HG02852 (cell line): ENCODE data around the gene PSMA8.
A peak's percentile ranks its signal among the peaks of the same experiment; 100 is the strongest.
"Not testable (repeated sequence)": the region's sequence is repeated elsewhere in the genome, so short reads cannot be mapped to it uniquely, and the experiment has no call there.

ENCODE experiments used
- ATAC-seq: cut with Tn5 transposase; IDR thresholded peaks from one replicate; pipeline ENCODE4 v1.9.1; 2021; ENCODE audit warnings: mild to moderate bottlenecking, moderate library complexity; ENCODE audit not compliant: unreplicated experiment

Gene PSMA8

DNA sequence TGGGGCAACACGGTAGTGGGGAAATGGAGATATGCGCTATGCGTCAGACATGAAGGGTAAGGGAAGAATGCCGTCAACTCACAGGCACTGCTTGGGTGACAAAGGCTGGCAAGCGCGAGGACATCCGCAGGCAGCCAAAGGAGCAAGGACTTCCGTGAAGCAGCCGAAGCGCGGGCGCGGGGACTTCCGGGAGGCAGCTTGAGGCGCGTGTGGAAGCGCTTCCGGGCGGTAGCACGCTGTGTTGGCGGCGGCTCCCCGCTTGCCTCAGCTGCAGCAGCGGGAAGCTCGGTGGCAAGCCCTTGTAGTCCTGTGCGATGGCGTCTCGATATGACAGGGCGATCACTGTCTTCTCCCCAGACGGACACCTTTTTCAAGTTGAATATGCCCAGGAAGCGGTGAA lies at the start of gene PSMA8:
Gene PSMA8 (plus strand): TSS at position 218 of the 400 bp plus-strand sequence. CDS start 97 bp downstream, at position 315.
- ATAC-seq = no peak

DNA sequence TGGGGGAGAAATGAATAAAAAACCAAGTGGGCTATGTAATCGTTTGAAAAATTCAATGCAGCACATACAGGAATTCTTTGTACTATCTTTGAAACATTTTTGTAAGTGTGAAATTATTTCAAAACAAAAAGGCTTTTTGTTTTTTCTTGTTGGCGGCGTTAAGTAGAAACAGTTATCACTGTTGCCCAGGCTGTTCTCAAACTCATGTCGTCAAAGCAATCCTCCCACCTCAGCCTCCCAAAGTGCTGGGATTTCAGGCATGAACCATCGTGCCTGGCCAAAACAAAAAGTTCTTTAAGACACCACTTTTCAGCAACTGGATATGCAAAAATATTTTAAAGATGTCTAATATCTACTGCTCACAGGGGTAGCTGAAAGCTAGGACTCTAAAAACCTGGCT lies 48.6 kb upstream of the PSMA8 start:
- ATAC-seq = no peak

DNA sequence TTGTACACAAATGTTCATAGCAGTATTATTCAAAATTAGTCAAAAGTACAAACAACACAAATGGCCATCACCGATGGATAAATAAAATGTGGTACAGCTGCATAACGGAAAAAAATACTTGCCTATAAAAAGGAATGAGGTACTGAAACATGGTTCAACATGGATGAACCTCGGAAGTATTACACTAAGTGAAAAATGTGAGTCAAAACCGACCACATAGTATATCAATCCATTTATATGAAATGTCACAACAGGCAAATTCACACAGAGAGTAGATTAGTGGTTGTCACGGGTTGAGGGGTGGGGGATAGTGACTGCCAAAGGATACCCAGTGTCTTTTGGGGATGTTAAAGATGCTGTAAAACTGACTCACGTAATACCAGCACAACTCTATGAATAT lies 46.7 kb upstream of the PSMA8 start:
- ATAC-seq = no peak

DNA sequence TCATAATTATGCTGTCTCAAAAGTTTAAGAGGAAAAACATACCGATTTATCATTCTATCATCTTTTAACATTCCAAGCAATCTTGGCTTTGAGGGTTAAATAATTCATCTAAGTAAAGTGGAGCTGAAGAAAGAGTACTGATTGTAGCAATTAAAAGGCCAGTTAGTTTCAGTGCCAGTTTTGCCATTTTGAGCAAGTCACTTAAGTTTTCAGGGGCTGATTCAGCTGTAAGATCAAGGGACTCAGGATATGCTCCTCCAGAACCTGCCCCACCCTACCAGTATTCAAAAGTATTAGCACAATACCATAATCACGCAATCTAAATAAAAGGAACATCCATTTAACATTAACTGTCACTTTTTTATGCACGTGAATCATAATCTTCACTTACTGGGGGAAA lies 45.2 kb upstream of the PSMA8 start:
- ATAC-seq = no peak

DNA sequence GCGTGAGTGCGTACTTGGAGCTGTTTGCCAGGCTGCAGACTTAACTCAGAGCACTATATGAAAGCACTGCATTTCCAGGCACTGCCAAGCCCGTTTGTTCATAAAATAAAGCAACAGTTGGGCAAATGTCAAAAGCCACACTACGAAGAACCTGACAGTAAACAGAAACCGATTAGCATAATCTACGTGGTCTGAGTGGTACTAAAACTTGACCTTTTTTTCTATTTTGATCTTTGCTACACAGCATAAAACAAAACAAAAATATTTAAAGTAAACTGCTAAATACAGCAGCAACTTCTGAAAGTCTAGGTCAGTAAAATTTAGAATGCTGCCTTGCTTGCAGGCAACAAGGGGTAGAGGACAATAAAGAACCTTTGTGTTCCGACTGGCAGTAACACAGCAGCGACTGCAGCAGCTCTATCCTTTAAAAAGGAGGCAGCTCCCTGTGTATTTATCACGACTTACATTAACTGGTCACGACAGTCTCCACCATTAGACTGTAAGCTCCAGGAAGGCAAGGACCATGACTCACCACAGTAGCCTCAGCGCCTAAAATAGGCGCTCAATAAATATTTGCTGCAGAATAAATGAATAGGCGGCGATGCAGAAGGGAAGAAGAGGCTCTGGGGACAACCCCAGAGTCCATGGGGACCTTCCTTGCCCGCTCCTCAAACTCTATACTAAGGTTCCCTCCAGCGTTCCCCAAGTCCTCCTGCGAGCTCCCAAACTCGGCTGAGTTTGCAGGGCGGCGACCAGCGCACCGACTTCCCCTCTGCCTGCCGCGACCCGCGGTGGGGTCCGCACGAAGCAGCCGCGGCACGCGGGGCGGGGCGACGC lies 44.2 kb upstream of the PSMA8 start:
- ATAC-seq = peak; percentile 14

DNA sequence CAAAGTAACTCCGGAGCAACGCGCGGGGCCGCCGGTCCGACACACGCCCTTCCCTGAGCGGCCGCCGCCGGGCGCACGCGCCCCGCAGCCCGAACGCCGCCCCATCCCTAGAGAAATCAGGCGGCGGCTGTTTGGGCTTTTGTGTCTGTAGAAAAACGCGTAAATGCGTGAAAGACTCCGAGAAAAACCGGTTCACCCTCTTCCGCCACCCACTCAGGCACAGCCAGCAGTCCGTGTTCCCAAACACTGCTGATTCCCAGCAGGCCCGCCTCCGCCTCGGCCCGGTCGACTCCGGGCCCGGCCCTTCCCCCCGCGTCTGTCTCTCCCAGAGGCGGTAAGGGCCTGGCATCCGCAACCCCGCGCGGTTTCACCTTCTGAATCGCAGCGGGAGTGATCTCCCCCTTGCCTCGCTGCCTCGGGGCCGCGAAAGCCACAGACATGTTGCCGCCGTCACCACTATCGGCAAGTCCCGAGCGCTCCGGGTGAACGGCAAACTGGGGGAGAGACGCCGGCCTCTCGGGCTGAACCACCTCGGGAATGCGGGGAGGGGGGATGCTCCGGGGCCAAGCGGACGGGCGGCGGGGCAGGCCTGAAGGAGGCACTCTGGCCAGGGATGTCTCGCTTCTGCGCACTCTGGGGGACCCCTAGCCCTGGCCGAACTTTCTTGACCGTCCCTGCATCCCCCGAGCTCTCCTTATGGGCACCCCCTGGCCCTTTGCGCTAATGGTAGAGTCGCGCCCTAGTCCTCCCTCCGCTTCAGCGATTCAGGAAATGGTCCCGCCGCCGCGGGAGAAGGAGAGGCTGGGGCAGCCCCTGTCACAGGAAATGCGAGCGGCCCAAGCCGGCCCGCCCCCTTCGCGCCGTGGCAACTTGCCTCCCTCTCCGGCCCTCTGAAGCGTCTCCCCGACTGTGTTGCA lies 43.3 kb upstream of the PSMA8 start, which contains the start of gene SS18:
Gene SS18 (minus strand): TSS at position 484 of the 917 bp plus-strand sequence. CDS start 44 bp downstream, at position 440.
- peak; percentile 74 for ATAC-seq

DNA sequence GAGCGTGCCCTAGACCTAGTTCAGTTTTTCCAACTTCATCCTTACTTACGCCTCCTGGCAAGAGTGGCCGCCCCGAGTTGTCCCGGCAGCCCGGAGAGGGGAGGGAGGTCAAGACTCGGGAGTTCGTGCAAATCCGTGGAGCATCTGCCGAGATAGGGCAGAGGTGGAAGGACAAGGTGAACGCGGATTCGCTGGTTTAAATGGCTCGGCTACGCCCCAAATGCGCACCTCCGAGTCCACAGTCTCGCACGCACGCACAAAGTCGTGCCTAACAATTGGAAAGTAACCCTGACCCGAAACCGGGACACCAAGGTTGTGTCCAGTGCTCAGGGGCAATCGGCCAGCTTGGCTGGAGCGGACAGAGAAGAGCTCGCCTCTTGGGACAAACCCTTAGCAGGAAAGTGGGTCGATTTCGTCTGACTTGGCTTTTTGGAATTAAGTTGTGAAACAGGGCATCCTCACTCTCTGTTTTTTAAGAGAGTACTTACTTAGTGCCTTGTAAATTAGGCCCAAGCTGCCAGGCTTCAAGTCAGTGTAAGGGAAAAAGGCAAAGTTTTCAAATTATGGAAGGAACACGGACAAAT lies 42.5 kb upstream of the PSMA8 start:
- peak; percentile 53 for ATAC-seq

DNA sequence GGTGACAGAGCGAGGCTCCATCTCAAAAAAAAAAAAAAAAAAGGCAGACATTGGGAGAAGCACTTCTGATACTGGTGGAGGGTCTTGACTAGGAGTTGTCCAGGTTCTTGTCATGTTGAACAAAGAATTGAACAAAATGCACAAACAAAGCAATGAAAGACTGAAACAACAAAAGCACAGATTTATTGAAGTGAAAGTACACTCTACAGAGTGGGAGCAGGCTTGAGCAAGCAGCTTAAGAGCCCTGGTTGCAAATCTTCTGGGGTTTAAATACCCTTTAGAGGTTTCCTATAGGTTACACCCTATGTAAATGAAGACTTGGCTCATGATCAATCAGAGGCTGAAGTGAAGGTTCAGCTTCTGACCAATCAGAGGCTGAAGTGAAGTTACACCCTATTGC lies 36.8 kb upstream of the PSMA8 start:
- ATAC-seq = no peak

DNA sequence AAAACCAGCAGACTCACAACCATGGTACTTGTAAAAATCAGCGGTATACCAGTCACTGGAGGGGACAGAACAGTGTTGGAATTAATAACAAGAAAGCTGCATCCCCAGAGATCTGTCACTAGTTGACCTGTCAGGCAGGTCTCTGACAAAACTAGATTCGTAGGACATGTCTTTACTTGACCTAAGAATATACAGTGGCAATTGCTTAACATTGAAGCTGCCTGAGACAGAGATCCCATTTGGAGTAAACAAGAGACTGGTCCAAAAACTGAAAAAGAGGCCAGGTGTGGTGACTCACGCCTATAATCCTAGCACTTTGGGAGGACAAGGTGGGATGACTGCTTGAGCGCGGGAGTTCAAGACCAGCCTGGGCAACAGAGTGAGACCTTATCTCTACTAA lies 36.1 kb upstream of the PSMA8 start:
- no peak for ATAC-seq

DNA sequence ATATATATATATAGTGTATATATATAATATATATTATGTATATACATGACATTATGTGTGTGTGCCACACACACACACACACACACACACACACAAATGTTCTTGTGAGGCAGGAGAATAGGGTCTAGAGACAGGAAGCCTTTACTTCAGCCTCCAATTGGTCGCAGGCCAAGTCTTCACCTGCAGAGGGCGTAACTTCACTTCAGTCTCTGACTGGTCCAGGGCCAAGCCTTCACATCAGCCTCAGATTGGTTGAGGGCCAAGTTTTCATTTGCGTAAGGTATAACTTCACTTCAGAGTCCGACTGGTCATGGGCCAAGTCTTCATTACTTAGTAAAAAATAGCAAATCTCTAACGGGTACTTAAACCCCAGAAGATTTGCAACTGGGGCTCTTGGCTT lies 30.1 kb upstream of the PSMA8 start:
- no peak for ATAC-seq

DNA sequence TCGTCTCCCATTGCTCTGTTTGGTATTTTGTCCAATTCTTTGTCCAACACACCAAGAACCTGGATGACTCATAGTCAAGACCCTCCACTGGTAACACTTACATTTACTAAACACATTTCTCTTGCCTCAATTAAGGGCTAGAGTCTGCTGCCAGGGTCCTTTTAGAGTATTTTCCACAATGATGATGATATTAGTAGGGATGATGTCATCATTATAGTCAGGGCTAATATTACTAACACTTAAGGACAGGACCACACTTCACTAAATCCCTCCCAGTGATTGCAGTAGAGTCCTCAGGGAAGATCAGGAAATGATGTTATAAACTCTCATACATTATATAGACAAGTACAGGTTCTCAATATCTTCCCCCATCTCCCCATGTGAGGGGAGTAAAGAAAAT lies 29.6 kb upstream of the PSMA8 start:
- no peak for ATAC-seq

DNA sequence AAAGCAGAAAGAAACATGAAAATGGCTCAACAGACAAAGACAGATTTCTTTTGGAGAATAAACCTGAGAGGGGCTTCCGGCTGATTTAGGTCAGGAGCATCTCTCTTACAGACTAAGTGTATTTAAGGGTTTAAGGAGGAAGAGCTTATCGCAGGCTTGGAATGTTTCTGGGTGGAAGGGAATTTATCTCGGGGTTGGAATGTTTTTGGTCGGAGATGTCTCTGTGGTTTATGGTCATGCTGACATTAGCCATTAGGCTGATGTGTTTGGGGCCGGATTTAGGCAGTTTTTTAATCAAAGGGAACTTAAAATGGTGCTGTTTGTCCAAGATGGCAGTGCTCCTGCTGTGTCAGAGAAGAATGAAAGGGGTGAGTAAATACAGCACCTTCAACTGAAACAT lies 14.4 kb upstream of the PSMA8 start:
- ATAC-seq = no peak

DNA sequence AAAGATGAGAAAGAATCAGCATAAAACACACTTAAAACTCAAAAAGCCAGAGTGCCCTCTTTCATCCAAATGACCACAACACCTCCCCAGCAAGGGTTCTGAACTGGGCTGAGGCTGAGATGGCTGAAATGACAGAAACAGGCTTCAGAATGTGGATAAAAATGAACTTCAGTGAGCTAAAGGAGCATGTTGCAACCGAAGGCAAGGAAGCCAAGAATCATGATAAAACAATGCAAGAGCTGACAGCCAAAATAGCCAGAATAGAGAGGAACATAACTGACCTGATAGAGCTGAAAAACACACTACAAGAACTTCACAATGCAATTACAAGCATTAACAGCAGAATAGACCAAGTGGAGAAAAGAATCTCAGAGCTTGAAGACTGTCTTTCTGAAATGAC lies 12.2 kb upstream of the PSMA8 start:
- no peak for ATAC-seq

DNA sequence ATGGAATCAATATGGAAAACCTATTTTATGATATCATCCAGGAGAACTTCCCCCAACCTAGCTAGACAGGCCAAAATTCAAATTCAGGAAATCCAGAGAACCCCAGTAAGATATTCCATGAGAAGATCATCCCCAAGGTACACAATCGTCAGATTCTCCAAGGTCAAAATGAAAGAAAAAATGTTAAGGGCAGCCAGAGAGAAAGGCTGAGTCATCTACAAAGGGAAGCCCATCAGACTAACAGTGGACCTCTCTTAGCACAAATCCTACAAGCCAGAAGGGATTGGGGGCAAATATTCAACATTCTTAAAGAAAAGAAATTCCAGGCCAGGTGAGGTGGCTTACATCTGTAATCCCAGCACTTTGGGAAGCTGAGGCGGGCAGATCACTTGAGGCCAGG lies 11.7 kb upstream of the PSMA8 start:
- not testable (repeated sequence) for ATAC-seq

DNA sequence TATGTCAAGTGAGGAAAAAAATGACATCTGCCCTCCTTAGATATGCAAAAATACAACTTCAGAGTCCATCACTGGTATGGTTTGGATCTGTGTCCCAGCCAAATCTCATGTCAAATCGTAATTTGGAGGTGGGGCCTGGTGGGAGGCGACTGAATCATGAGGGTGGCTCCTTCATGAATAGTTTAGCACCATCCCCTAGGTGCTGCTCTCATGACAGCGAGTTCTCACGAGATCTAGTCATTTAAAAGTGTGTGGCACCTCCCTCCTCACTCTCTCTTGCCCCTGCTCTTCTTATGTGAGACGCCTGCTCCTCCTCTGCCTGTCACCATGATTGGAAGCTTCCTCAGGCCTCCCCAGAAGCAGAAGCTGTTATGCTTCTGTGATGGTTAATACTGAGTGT lies 5.9 kb upstream of the PSMA8 start:
- ATAC-seq = no peak

DNA sequence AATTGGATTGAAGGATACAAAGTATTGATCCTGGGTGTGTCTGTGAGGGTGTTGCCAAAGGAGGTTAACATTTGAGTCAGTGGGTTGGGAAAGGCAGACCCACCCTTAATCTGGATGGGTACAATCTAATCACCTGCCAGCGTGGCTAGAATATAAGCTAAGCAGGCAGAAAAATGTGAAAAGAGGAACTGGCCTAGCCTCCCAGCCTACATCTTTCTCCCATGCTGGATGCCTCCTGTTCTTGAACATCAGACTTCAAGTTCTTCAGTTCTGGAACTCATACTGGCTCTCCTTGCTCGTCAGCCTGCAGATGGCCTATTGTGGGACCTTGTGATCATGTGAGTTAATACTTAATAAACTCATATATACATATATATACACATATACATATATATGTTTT lies 5.5 kb upstream of the PSMA8 start:
- not testable (repeated sequence) for ATAC-seq

DNA sequence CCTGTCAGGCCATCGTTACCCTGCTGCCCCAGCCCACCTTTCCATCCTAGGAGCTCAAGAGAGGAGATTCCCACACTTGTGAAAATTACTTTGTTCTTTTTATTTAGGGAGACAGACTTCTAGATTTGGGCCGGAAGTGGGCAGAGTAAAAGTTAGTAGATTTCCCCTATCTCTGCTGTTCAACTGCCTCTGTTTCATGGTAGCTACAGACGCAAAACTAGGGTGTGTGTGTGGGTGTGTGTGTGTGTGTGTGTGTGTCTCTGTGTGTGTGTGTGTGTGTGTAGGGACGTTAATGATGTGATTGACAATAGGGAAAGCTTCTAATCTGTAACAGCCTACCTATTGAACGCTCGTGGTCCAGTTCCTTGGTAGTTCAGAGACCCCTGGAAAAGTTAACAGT lies 438 bp downstream of the PSMA8 start:
- no peak for ATAC-seq

DNA sequence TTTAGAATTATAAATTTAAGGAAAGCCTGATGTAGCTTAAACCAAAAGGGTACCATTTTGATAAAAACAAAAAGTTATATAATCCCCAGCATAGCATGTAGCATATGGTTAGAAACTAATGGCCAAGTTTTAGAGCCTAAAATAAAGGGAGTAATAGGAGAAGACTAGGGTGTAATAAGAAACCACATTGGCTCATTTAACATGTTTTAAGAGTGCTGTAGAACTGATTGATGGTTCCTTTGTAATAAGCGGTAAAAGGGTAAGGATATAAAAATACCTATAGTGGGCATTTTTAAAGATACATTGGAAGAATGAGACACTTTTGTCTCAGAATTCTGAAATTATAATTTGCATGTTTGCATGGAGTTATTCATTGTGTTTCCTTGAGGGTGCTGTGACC lies 1.9 kb downstream of the PSMA8 start:
- ATAC-seq = no peak

DNA sequence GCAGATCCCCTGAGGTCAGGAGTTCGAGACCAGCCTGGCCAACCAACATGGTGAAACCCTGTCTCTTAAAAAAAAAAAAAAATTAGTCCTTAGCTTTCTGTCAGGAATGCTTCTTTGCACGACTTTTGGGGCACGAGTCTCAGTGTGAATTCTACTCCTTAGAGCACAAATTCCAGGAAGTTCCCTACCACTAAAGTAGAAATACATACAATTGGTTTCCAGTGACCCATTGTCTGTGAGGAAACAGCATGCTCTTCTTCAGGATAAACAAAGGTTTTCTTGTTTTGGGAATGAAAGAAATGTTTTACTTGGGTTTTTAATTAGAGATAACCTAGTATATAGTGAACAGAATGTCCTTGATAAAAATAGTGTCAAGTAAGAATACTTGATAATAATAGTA lies 23.7 kb downstream of the PSMA8 start:
- no peak for ATAC-seq

DNA sequence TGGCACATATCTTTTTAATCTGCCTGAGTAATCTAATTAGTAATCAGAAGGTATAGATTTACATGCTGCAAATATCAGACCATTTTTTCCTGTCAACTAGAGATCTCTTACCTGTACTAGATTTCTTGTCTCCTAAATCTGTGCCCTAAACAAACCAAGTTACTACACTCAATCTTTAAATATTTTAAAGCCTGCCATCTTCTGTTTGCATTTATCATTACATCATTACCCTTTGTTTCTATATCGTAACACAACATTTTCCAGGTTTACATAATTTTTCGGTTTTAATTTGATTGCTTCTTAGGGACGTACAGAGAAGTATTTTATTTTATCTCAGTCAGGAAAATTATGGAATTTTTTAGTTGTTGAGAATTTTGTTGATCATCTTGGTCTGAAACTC lies 25.7 kb downstream of the PSMA8 start:
- ATAC-seq = no peak

DNA sequence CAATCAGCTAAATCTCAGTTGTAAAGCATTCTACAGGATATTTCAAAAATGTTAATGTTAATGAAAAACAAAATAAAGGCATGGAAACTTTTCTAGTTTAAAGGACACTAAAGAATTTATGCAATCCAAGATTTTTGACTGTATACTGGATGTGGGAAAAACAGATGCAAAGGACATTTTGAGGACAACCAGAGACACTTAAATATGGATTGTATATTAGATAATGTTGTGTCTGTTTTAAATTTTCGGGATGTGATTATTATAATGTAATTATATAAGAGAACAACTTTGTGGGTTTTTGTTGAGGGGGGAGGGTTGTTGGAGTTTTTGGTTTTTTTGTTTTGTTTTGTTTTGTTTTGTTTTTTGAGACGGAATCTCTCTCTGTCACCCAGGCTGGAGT lies 30.9 kb downstream of the PSMA8 start:
- no peak for ATAC-seq
